AG04449 (cell line): ENCODE data around the gene SMCO3.

Experiments
- CTCF ChIA-PET: fragments of 350-600 bp; formaldehyde crosslinking; extraction: SDS; loops from one replicate; lab custom pipeline; 2021; ENCODE audit warnings: antibody characterized with exemption; lab: Yijun Ruan, JAX
- POLR2A ChIA-PET: fragments of 400-600, 350-600 bp; formaldehyde crosslinking; extraction: SDS; loops from one replicate; lab custom pipeline; 2020; ENCODE audit warnings: antibody characterized with exemption, inconsistent platforms; lab: Yijun Ruan, JAX
- DNase-seq: peaks from one replicate; pipeline ENCODE4 v3.0.0-alpha.2; 2010; ENCODE audit warnings: low read depth, low spot score
- H3K4me3 ChIP-seq: 2 replicates; pipeline ENCODE4 v1.5.1; 2011; ENCODE audit warnings: low read depth, mild to moderate bottlenecking, control low read depth, low read length
- TF ChIP-seq, protein P1 (sequence below): IDR thresholded peaks from one replicate; pipeline ENCODE4 v1.5.1; 2011; ENCODE audit warnings: mild to moderate bottlenecking, moderate library complexity, low read length, control low read depth, inconsistent platforms; ENCODE audit not compliant: insufficient read depth; ENCODE audit errors: missing control alignments

The SMCO3 gene

GRCh38 chr12:14810167-14810952 lies 3.6 kb downstream of the SMCO3 start:
- DNase-seq, result no peak
- POLR2A ChIA-PET, result interaction anchor here (1.0 to 1.4 kb wide), 2 partner anchors 36 to 39 kb away, joined by 3 to 4 read pairs; a partner anchor contains a TSS
- no peak overlapping the region for H3K4me3 ChIP-seq
- CTCF ChIA-PET, result interaction anchor here (0.8 to 7.0 kb wide), 16 partner anchors 8 to 713 kb away, joined by 3 to 96 read pairs (median 4); partner anchors contain the start of gene RERG
- TF ChIP-seq, protein P1, sequence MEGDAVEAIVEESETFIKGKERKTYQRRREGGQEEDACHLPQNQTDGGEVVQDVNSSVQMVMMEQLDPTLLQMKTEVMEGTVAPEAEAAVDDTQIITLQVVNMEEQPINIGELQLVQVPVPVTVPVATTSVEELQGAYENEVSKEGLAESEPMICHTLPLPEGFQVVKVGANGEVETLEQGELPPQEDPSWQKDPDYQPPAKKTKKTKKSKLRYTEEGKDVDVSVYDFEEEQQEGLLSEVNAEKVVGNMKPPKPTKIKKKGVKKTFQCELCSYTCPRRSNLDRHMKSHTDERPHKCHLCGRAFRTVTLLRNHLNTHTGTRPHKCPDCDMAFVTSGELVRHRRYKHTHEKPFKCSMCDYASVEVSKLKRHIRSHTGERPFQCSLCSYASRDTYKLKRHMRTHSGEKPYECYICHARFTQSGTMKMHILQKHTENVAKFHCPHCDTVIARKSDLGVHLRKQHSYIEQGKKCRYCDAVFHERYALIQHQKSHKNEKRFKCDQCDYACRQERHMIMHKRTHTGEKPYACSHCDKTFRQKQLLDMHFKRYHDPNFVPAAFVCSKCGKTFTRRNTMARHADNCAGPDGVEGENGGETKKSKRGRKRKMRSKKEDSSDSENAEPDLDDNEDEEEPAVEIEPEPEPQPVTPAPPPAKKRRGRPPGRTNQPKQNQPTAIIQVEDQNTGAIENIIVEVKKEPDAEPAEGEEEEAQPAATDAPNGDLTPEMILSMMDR, result no peak

DNA sequence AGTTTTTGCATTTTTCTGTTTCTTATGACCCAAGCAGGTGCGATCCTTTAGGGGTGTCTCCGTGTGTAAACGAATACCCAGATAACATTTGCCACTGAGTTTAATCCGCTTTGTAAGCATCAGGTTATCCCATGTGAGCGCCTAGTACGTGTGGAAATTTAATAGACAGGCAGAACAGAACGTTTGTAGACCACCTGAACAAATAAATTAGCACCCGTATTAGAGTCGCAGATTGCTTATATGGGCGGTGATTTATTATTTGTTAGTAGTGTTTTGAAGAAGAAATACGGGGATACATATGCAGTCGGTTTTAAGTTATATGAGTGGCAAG lies 10.2 kb downstream of the SMCO3 start:
- no peak for DNase-seq
- H3K4me3 ChIP-seq, result peak overlapping the region; percentile 73
- TF ChIP-seq, protein P1, result no peak
- ChIA-PET CTCF (interaction anchor here (2.3 to 2.8 kb wide), 3 partner anchors 34 to 418 kb away, joined by 7 to 13 read pairs (median 9); partner anchors contain the start of gene RERG), POLR2A (interaction anchor here (0.6 to 2.6 kb wide), 6 partner anchors 15 to 65 kb away, joined by 3 to 24 read pairs (median 3); a partner anchor contains a TSS)

DNA sequence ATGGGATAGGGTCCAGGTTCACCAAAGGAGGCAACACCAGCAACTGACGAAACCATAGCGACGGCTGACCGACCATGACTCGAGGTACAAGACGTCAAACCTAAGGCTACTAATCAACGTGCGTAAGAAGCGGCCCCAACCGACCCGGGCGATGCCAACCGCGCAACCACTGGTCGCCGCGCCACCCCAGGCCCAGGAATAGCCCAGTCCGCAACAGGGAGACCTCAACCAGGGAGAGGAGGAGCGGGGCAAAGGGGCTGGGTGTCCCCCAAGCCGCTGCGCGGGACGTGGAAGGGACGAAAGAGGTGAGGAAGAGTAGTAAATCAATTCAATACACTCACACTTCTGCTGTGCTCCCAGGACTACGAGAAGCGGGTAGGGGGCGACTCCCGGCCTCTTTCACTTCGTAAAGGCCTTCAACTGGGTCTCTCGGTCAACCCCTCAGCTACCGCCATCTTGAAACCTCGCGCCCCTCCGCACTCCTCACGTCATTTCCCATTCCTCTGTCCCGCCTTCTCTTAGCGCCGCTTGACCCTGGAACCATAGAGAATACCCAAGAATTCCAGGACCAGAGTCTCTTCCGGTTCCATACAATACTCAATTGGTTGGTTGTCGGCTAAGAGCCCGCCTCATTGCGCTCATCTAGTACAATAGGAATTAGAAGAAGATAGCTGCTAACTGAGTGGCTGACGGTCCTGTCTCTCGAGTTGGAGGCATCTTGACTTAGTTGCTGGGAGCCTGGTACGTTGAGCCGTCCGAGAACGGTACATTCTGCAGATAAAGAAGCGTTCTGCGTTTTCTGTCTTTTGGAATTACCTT lies 10.8 kb downstream of the SMCO3 start, which contains the start of the genes C12orf60 and WBP11:
TSS of gene C12orf60 (plus strand) at position 660 of the 819 bp plus-strand sequence. CDS start 19,266 bp downstream, outside the sequence.
TSS of gene WBP11 (minus strand) at position 468 of the 819 bp plus-strand sequence. CDS start 2,095 bp downstream, outside the sequence.
- CTCF ChIA-PET, result interaction anchor here (0.9 to 2.8 kb wide), 8 partner anchors 7 to 418 kb away, joined by 3 to 13 read pairs (median 6); partner anchors contain the start of gene RERG
- DNase-seq, result peak; percentile 97
- TF ChIP-seq, protein P1, result no peak
- peak within 1 kb of the TSS; percentile 98 for H3K4me3 ChIP-seq
- POLR2A ChIA-PET, result interaction anchor here (0.6 to 2.6 kb wide), 7 partner anchors 14 to 66 kb away, joined by 3 to 24 read pairs (median 3); a partner anchor contains a TSS

DNA sequence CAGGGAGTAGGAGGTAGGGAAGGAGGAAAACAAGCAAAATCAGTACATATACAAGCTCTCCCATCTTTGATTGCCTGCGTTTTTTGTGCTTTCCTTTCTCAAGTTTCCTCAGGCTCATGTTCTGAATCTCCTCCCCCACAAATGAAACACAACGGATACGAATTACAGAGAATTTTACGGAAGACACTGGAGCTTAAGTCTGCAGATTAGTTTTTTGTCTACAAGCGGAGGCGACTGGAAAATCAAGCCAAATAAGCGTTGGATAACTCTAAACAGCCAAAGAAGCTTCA lies 11.3 kb downstream of the SMCO3 start:
- DNase-seq, result no peak
- TF ChIP-seq, protein P1, result no peak
- peak overlapping the region; percentile 98 for H3K4me3 ChIP-seq
- POLR2A ChIA-PET, result interaction anchor here (0.8 to 2.6 kb wide), 3 partner anchors 13 to 32 kb away, joined by 4 to 24 read pairs (median 13); a partner anchor contains a TSS
- CTCF ChIA-PET, result interaction anchor here (0.9 to 2.8 kb wide), 9 partner anchors 8 to 419 kb away, joined by 3 to 13 read pairs (median 5); partner anchors contain the start of gene RERG

GRCh38 chr12:14802247-14802646 lies 11.7 kb downstream of the SMCO3 start:
- no peak for DNase-seq
- ChIA-PET POLR2A (interaction anchor here (1.8 to 2.6 kb wide), 2 partner anchors 28 to 31 kb away, joined by 13 to 24 read pairs; a partner anchor contains a TSS), CTCF (interaction anchor here (0.9 to 2.8 kb wide), 9 partner anchors 8 to 193 kb away, joined by 3 to 13 read pairs (median 4); no protein-coding TSS in a partner anchor)
- TF ChIP-seq, protein P1, result no peak
- H3K4me3 ChIP-seq, result peak overlapping the region; percentile 98
